Kasumi-1 (cell line): Measurements from ENCODE around the gene RASSF6.
"Not testable (repeated sequence)": the region's sequence is repeated elsewhere in the genome, so short reads cannot be mapped to it uniquely, and the experiment has no call there.

Source experiments
- DNase-seq, 2 experiments: peaks; one replicate each; lab custom pipeline; 2025; lab: John Stamatoyannopoulos, UW

RASSF6 gene

DNA sequence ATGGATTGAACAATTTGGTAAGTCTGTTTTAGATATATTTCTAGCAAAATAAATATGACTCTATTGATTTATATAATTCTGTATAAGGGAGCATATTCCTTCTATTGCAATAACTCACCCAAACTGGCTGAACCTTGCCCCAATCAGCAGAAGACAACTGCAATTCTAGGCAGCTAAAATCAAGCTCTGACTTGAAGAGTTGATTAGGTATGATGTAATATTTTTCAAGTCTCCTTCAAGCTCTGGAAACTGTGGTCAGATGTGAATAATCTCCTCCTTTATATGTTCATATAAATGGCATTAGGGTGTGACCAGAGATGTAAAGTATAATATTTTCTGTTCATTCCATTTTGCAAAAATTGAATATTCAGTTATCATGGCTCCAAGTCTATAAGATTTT, 8.2 kb downstream of the RASSF6 start:
- no peak for DNase-seq

DNA sequence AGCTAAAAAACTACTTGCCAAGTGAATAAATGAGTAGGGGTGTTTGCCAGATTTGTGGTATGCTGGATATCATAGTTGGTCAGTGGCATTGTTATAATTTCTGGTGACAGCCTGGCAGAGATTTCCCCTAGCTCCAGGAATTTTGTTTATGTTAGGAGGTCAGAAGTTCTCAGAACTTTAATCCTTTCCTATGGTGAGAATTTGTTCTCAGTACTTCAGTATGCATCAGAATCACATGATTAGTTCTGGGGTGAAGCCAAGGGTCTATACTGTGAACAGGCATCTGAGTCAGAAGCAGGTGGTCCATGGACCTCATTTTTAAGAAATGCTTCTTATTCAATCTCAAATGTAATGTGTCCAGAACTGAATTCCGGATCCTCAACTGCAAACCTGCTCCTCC, 10.5 kb downstream of the RASSF6 start:
- DNase-seq, result no peak

DNA sequence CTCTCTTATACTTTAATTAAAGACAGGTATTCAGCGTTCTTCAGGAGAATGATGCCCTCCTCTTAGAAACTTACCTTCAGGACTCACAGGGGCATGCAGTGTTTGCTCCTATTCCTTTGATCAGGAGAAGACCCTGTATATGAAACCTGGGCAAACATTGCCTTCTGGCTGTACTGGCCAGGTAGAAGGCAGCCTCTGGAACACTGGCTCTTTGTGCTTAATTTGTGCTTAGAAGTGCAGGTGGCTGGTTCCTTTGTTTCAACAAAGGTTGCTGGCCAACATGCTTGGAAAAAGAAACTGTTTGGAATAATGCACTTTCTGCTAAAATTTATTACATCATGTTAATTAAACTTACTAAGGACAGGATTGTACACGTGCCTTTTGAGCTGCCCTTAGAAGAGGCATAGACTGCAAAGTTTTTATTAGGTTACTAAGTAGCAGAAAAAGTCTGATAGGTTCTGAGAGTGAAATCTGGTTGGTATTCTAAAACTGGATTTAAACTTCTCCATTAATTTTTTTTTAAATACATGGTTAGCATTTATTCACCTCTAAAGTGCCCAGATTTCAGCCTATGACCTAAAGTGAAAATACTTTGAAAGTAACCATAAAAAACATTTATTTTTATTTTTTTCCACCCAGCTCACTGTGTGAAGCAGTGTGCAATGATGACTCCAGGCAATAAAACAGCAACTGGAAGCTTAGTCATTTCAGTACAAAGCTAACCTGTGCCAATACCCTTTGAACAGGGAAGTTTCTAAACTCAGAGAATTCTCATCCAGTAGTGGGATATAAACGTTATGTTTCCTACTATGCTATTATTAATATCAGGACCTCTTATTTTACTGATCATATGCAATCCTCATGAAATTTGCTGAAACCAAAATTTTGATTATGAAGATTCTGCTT, 11.3 kb downstream of the RASSF6 start:
- DNase-seq, result no peak

DNA sequence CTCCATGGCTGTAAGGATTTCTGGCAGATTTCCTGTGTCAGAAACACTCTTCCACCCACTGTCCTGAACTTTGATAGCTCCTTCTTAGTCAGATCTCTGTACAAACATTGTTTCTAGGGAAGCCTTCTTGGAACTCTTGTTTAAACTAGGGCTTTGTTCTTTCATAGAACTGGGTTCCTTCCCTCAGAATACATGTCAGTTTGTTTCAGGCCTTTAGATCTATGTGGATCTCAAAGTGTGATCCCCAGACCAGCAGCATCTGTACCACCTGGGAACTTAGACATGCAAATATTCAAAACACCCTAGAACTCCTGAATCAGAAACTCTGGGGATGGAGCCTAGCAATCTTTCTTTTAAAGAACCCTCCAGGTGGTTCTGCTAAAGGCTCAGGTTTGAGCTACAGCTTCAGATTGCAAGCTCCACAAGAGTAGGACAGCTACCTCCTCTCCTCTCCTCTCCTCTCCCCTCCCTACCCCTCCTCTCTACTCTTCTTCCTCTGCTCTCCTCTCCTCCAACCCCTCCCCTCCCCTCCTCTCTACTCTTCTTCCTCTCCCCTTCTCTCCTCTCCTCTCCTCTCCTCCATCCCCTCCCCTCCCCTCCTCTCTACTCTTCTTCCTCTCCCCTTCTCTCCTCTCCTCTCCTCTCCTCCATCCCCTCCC, 12.7 kb downstream of the RASSF6 start:
- no peak for DNase-seq

DNA sequence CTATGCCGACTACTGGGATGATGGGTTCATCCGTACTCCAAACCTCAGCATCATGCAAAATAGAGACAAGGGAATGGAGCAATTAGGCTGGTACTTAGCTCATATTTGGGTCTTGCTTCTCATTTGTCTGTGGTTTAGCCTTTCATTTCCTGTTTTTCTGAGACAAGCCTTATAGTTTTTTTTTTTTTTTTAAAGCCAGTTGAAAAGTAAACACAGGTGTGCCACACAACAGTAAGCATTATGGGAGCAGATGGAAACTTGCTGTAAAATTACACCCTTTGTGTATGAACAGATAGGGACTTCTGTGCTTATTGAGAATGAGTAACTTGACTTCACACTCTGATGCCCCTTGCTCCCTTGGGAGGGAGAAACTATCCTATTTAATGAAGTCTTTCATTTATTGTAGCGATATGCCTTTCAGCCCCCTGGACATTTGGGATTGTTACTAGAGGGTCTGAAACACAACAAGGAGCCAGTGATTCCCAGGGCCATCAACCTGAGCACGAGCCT, 13.7 kb downstream of the RASSF6 start:
- no peak for DNase-seq

DNA sequence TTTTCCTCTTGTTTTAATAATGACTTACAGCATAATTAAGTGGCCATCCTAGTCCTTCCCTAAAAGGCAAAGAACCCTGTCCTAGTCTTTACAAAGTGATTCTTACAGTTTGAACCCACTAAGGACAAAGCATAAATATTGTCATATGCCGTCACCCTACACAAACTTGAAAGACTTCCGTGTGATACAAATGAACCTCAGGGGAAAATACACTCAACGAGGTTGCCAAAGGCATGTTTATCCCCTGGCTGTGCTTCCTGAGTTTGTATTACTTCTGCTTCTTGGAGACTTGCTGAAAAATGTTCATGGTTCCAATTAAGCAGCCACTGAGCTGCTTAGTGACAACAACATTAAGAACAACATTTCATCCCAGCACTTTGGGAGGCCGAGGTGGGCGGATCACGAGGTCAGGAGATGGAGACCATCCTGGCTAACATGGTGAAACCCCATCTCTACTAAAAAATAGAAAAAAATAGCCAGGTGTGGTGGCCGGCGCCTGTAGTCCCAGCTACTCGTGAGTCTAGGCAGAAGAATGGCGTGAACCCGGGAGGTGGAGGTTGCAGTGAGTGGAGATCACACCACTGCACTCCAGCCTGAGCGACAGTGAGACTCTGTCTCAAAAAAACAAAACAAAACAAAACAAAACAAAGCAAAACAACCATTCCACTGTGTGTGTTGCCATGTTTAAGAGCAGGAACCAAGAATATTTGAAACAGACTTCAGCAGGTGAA, 16.2 kb downstream of the RASSF6 start:
- DNase-seq, result no peak

DNA sequence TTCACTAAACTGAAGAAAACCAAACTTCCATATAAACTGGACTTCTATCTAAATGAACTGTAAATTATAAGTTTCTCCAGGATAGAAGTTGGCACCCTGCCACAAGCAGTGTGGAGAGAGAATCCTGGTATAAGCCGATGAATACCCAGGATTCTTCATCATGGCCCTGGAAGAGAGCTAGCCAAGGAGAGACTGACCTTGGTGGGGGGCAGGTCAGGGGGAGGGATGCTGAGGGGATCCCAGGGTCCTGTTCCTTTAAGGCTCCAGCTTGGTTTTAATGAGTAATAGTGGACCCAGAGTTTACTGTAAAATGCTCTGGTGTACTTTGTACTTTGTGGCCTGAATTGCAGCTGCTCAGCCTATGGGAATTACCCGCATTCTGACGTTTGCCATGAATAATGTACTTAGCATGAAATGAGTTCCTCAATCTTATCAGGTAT, 16.9 kb downstream of the RASSF6 start:
- DNase-seq, result no peak

DNA sequence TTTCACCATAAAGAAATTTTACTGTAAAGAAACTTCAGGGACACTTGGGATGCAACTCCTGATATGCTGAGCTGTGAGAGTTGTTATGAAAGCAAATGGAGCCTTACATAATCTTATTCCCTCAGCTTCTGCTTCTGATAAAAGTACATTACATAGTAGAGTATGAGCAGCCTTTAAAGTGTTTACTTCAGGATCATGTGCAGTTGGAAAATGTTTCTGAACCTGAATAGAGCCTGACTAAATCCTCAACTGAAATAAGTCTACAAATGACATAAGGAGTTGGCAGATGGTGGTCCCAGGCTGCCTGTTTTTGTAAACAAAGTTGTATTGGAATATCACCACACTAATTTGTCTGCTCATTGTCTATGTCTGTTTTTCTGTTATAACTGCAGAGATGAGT, 19.3 kb downstream of the RASSF6 start:
- DNase-seq, result no peak

DNA sequence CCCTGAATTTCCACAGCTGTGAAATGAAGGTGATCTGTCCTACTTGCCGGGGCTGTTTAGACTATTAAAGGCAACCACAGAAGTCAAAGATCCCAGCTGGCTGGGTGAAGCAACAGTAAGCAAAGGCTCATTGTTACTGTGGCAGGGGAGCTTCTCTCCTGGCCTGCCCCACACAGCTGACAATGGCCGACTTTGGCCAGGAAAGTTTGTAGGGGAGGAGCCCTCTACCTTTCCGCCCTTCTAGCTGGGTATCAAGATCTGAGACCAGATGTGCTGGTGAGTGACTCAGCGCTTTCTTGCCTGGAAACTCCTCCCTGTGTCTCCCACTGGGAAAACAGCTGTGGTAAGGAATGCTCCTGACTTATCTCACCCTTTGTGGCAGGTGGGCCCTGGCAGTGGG, 21.1 kb downstream of the RASSF6 start:
- no peak for DNase-seq

DNA sequence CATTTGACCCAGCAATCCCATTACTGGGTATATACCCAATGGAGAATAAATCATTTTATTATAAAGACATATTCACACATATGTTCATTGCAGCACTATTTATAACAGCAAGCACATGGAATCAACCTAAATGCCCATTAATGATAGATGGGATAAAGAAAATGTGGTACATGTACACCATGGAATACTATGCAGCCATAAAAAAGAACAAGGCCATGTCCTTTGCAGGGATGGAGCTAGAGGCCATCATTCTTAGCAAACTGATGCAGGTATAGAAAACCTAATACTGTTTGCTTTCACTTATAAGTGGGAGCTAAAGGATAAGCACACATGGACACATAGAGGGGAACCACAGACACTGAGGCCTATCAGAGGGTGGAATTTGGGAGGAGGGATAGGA, 22.6 kb downstream of the RASSF6 start:
- DNase-seq, result no peak

DNA sequence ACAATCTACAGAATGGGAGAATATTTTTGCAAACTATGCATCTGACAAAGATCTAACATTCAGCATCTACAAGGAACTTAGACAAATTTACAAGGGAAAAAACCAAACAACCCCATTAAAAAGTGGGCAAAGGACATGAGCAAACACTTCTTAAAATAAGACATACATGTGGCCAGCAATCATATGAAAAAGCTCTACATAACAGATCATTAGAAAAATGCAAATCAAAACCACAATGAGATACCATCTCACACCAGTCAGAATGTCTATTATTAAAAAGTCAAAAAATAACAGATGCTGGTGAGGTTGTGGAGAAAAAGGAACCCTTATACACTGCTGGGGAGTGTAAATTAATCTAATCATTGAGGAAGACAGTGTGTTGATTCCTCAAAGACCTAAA, 23.1 kb downstream of the RASSF6 start:
- not testable (repeated sequence) for DNase-seq

DNA sequence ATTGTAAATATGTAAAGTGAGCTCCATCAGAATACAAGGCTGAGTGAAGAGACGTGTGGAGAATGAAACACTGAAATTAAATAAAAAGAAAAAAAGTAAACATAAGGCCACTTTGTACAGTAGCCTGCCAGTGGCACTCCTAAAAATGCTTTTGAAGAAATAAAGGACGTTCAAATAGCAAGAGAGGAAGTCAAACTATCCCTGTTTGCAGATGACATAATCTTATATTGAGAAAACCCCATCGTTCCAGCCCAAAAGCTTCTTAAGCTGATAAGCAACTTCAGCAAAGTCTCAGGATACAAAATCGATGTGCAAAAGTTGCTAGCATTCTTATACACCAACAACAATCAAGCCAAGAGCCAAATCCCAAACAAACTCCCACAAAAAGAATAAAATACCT, 24.2 kb downstream of the RASSF6 start:
- no peak for DNase-seq

DNA sequence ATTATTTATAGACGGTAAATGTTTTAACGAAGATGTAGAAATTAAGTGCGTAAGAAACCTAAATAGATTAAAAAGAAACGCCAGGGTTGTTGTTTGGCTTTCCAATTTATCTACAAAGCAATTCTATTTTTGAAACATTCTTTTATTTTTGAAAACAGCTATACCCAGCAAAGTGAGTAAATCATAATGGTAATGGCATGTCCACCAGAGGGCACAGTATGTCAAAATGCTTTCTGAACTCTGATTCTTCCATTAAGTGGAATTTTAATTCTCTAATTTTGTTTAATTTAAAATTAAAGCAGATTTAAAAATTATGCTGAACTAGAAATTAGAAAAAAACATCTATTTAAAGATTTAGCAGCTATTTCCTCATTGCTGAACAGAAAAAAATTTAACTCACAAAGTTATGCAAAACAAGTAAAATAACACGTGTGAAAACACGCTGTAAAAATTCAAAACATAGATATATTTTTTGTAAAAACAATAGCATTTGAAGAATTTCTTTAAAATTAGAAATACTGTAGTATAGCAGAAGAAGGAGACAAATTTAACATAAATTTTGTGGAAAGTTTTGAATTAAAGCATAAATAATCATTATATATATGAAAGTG, 26.5 kb downstream of the RASSF6 start:
- peak; percentile 38 to 75 for DNase-seq

DNA sequence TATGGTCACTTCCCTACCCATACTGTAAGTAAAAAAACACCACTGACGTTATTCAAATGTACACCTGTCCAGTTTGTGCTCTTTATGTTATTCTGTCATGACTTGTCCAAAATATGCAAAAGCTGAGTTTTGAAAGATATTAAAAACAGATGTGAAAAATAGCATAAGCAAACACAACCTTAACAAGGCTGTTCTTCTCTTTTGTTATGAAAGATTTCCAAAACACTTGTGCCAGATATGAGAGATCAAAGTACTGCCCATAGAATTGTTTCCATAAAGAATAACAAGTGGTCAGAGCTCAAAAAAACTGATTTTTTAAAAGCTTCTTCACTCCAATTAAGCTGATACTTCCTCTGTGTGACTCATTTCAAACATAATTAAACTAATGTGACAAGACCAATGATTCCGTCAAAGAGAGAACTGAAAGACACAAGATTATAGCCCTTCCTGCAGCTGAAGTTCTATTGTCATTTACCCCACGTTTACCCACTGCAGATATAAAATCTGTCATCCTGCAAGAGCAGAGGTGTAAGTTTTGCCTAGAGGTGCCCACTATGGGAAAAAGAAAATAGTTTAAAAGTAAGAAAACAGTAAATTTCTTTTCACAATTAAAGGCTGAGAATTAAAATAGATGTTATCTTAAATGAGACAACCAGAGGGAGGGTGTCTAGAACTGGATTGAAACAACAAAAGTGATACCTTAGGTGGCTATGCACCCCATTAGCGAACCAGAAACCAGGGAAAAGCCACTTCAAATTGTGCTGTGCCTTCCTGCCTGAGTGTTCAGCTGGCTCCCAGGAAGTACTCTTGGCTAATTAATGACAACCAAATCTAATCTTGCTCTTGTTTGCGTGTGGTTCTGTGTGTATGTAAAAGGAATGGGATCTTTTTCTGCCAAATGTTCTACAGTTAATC, 30.1 kb downstream of the RASSF6 start:
- DNase-seq, result no peak

DNA sequence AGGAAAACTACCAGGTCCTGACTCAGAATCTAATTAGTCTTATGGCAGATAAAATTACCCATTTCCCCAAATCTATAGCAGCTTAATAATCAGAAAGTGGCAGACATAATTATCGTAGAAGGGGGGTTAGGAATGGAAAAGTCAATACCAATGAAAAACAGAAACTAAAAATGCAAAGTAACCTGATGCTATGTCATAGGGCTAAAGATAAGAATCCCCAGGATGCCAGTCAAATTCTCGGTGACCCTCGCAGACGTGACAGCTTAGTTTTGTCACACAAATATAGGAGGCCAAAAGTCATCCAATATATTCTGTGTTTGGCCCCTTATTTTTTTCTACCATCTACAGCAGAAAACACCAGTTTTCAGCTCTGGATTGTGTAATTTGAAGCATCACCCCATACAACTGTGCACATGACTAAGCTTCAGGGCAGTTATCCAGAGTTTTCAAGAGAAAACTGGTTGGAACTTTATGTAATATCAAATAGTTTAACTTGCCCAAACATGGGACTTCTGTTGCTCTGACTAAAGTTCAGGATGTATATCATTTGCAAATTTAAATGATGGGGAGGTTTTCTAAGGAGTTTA, 30.9 kb downstream of the RASSF6 start:
- DNase-seq, result no peak

DNA sequence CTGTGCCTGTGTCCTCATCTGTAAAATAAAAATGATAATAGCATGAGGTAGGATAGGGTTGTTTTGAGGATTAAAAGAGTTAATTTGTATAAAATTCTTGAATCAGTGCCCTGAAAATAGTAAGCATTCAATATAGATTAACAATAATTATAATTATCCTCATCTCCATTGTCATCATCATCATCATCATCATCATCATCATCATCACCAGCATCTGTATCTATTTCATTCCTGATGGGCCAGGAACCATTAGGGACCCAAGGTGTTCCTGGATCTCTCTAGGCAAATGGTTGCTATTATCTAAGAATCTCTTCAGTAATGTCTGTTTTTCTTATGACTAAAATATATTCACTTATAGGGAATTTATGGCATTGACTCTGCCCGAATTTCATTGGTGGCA, 31.6 kb downstream of the RASSF6 start:
- DNase-seq, result no peak

DNA sequence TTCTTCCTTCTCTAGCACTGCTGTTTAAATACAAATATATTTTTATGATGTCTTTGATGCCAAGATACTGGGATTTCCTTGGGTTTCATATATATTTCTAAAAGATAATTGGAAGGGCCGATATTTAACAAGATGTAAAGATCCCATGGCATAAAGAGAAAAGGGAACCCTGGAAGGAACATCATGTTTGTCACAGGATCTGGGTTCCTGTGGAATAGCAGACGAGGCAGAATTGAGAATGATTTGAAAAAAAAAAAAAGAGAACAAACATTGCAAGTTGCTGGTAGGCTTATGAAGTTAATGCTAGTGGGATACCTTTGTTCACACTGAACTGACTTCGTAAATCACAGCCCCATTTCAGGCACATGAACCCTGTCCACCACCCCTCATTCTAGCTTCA, 33.6 kb downstream of the RASSF6 start:
- DNase-seq, result no peak

DNA sequence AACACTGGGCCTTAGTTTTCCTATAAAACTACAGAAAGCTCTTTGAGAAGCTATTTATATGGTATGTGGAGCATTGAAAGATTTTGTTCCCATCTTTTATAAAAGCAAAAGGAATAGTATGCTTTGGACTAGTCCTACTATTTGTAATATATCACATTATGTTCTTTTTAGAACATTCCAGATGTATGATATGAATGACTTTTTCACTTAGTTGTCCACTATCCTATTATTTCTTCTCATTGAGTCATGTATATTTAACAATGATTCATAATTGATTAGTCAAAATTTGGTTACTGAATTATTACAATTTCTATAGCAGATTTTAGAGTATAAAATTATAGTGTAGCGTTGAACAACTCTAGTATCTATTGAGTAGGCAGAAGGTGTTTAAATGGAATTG, 34.2 kb downstream of the RASSF6 start:
- DNase-seq, result no peak

DNA sequence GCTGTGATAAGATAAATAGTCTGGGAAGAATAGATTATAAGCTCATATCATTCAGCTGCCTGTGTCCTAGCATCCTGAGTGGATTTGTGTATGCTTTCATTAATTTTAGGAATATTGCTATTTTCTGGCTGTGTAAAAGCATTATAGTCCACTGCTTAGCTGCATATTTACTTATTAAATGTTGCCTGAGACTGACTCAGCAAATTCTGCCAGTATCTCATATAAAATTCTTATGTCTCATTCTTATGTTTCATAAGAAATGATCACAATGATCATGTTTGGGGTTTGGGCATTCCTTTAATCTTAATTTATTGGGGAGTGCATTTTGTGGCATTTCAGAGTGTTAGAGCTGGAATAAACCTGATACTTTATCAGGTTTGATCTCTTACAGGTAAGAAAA, 34.9 kb downstream of the RASSF6 start:
- no peak for DNase-seq

DNA sequence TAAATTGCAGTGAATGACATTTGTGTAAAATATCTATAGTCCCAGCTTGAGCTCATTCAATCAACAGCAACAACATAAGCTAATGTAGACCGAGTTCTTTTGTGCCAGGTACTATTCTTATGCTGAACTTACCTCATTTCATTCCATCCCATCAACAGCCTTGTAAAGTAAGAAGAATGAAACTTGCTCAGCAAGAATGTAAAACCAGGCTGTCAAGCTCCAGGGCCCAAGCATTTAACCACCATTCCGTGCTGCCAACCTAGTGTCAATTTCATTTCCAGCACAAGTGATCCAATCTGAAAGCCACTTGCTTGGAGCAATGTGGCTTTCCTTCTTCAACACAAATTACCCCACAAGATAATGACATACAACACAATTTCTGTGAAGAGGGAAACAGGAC, 36.6 kb downstream of the RASSF6 start:
- DNase-seq, result no peak

DNA sequence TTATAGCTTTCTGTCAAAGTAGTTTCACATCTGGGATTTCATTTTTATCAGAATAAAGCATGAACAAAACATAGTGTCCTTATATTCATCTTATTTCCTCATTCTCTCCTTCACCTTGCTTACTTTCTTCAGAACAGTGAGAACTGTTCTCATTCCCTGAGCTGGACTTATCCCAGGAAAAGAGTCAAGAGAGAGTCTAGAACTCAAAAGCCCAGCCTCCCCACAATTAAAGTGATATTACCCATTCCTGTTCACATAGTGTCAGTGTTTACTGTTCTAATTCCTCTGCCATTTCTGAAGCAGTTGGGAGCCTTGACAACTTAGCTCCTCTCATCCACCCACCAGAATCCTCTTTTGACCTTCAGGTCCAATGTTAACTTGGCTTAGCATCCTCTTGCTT, 42.9 kb downstream of the RASSF6 start:
- DNase-seq, result no peak
